Measurements from ENCODE around the gene HNRNPF. TPM values are rescaled to one million over a fixed set of nuclear protein-coding genes. Genes with fewer than 3 reads are reported as not detected.

The HNRNPF gene
- total RNA-seq, 1 donor from 2014 or later: 163 TPM

DNA sequence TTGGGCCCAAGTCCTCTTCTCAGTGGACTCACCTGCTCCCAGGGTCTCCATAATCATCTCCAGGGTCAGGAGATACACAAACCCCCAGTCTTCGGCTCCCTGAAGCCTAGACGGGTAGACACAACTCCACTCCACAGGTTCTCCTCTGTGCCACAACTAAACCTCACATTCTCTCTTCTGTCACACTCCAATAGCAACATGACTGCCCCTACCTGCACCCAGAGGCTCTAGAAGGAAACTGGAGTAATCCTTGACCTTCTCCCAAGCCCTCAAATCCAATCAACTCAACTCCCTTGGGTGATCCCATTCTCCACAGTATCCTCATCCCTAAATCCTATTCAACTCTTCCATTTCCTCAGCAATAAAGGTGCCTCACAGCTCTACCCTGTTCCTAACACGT, 16.2 kb downstream of the HNRNPF start:
- H3K36me3 Mint-ChIP-seq: peaks cover 33% of the 10 kb centered on the region
- peaks cover 44% of the 10 kb centered on the region for H3K4me1 Mint-ChIP-seq
- TF ChIP-seq, protein P1, sequence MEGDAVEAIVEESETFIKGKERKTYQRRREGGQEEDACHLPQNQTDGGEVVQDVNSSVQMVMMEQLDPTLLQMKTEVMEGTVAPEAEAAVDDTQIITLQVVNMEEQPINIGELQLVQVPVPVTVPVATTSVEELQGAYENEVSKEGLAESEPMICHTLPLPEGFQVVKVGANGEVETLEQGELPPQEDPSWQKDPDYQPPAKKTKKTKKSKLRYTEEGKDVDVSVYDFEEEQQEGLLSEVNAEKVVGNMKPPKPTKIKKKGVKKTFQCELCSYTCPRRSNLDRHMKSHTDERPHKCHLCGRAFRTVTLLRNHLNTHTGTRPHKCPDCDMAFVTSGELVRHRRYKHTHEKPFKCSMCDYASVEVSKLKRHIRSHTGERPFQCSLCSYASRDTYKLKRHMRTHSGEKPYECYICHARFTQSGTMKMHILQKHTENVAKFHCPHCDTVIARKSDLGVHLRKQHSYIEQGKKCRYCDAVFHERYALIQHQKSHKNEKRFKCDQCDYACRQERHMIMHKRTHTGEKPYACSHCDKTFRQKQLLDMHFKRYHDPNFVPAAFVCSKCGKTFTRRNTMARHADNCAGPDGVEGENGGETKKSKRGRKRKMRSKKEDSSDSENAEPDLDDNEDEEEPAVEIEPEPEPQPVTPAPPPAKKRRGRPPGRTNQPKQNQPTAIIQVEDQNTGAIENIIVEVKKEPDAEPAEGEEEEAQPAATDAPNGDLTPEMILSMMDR (IDR thresholded peaks at IDR 0.05; ENCODE audit: unreplicated experiment): no peak
- H3K9me3 Mint-ChIP-seq: no peaks in the 10 kb centered on the region
- DNase-seq (ENCODE audit: low spot score in 2 of 2, unreplicated experiment in 2 of 2): no peak
- no peaks in the 10 kb centered on the region for H3K27me3 Mint-ChIP-seq (ENCODE audit: low read depth)
- no peak overlapping the region for H3K27ac Mint-ChIP-seq
- no peak overlapping the region for H3K4me3 Mint-ChIP-seq

DNA sequence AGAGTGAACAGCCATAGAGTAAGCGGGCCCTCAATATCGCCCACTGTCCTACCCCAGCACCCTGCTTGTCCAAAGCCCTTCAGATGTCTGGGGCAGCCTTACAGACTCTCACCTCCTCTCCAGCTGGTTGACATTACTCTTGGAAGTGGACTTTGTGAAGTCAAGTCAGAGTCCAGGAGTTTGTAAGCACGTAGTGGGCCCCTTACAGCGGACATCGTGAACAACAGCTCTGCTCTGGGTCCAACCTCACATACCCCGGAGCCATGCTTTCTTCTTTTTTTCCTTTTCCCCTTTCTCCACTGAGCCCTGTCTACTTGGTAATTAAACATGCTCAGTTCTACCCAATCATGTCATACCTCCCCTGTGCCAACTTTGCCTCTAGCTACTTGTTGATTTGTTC, 17.5 kb downstream of the HNRNPF start:
- TF ChIP-seq, protein P1 (IDR thresholded peaks at IDR 0.05; ENCODE audit: unreplicated experiment): no peak
- Mint-ChIP-seq H3K27me3 (ENCODE audit: low read depth) (no peaks in the 10 kb centered on the region), H3K4me3 (no peak overlapping the region), H3K27ac (peak overlapping the region; percentile 77), H3K36me3 (peaks cover 45% of the 10 kb centered on the region), H3K9me3 (no peaks in the 10 kb centered on the region), H3K4me1 (peaks cover 38% of the 10 kb centered on the region)
- DNase-seq (ENCODE audit: low spot score in 2 of 2, unreplicated experiment in 2 of 2): no peak

DNA sequence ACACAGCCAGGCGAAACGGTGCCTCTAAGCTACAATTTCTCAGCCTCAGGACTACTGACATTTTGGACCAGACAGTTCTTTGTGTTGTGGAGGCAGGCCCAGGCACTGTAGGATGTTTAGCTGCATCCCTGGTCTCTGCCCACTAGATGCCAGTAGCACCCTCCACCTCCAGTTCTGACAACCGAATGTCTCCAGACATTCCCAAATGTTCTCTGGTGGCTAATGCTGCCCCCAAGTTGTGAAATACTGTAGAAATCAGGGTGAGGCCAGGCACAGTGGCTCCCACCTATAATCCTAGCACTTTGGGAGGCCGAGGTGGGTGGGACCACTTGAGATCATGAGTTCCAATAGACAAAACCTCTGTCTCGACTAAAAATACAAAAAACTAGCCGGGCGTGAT, 18.2 kb downstream of the HNRNPF start:
- Mint-ChIP-seq H3K36me3 (peaks cover 47% of the 10 kb centered on the region), H3K27ac (peak overlapping the region; percentile 19), H3K27me3 (ENCODE audit: low read depth) (no peaks in the 10 kb centered on the region), H3K4me1 (peaks cover 32% of the 10 kb centered on the region), H3K9me3 (no peaks in the 10 kb centered on the region), H3K4me3 (no peak overlapping the region)
- TF ChIP-seq, protein P1 (IDR thresholded peaks at IDR 0.05; ENCODE audit: unreplicated experiment): no peak
- DNase-seq (ENCODE audit: low spot score in 2 of 2, unreplicated experiment in 2 of 2): no peak

DNA sequence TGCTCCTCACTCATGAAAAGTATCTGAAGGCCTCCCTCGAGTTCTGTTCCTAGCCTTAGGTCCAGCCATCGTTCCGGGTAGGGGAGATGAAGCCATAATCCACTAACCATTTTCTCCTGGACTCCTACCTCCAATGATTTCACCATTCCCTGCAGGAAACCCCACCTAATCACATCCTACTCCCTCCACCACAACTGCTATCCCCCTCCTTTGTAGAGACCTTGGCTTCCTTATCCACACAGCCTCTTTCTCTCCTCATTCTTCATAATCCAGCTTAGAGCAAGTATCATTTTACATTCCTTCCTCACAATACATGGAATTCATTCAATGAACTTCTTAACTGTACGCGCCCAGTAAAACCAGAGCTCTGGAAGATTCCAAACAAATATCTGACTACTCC, 18.7 kb downstream of the HNRNPF start:
- Mint-ChIP-seq H3K36me3 (peaks cover 50% of the 10 kb centered on the region), H3K27me3 (ENCODE audit: low read depth) (no peaks in the 10 kb centered on the region), H3K27ac (peak overlapping the region; percentile 19), H3K4me1 (peaks cover 29% of the 10 kb centered on the region), H3K9me3 (no peaks in the 10 kb centered on the region), H3K4me3 (no peak overlapping the region)
- DNase-seq (ENCODE audit: low spot score in 2 of 2, unreplicated experiment in 2 of 2): no peak
- TF ChIP-seq, protein P1 (IDR thresholded peaks at IDR 0.05; ENCODE audit: unreplicated experiment): no peak

DNA sequence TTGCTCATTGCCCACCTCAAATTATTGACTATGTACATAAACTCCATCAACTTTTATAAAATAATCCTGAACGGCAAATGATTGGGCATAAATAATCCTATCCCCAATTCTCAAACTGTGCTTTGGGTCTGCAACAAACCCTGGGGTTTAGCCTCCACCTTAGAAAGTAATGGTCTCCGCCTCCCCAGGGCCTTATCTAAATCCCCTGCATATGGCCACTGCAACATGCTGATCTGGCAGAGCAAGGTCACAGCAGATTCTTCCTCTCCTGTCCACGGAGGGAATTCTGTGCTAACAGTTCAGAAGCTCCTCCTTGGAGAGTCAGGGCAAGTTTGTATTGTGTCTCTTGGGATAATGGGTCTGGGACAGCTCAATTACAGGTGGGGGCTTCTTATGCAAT, 19.1 kb downstream of the HNRNPF start:
- Mint-ChIP-seq H3K9me3 (no peaks in the 10 kb centered on the region), H3K27me3 (ENCODE audit: low read depth) (no peaks in the 10 kb centered on the region), H3K36me3 (peaks cover 50% of the 10 kb centered on the region), H3K4me1 (peaks cover 24% of the 10 kb centered on the region), H3K27ac (peak overlapping the region; percentile 19), H3K4me3 (no peak overlapping the region)
- DNase-seq (ENCODE audit: low spot score in 2 of 2, unreplicated experiment in 2 of 2): no peak
- TF ChIP-seq, protein P1 (IDR thresholded peaks at IDR 0.05; ENCODE audit: unreplicated experiment): no peak

DNA sequence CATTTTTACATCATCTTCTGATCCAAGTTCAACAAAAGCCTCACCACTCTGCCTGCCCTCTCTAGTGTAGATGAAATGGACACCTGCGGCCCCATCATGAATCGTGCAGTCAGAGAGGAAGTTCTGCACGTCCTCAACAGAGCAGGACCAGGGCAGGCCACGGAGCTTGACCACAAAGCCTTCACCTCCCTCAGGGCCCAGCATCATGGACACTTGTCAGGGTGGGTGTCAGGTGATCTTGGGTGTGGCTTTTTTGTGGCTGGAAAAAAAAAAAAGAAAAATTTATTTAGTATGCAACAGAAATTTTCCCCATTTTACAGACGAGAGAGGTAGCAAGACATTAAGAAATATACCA, 21.3 kb downstream of the HNRNPF start:
- peaks cover 42% of the 10 kb centered on the region for H3K36me3 Mint-ChIP-seq
- DNase-seq (ENCODE audit: low spot score in 2 of 2, unreplicated experiment in 2 of 2): no peak
- H3K9me3 Mint-ChIP-seq: no peaks in the 10 kb centered on the region
- TF ChIP-seq, protein P1 (IDR thresholded peaks at IDR 0.05; ENCODE audit: unreplicated experiment): no peak
- H3K4me1 Mint-ChIP-seq: peaks cover 16% of the 10 kb centered on the region
- H3K27ac Mint-ChIP-seq: no peak overlapping the region
- H3K4me3 Mint-ChIP-seq: no peak overlapping the region
- H3K27me3 Mint-ChIP-seq (ENCODE audit: low read depth): no peaks in the 10 kb centered on the region
